Left ventricle myocardium inferior (tissue), 1 donor: Measurements from ENCODE around the gene RPS3. TPM values are rescaled to one million over a fixed set of nuclear protein-coding genes. Genes with fewer than 3 reads are reported as not detected.

Experiments
- DNase-seq: peaks from one replicate; pipeline ENCODE4 v3.0.0-alpha.2; 2020
- H3K27ac ChIP-seq: fragments of 200-600 bp; replicated peaks from 2 replicates; pipeline ENCODE4 v1.8.0; 2021
- H3K27me3 ChIP-seq: fragments of 200-600 bp; 2 replicates; pipeline ENCODE4 v1.8.0; 2021; ENCODE audit warnings: low read depth
- H3K36me3 ChIP-seq: fragments of 200-600 bp; 2 replicates; pipeline ENCODE4 v1.8.0; 2021
- H3K4me1 ChIP-seq: fragments of 200-600 bp; 2 replicates; pipeline ENCODE4 v1.8.0; 2021
- H3K4me3 ChIP-seq: fragments of 200-600 bp; 2 replicates; pipeline ENCODE4 v1.8.0; 2021; ENCODE audit warnings: mild to moderate bottlenecking, moderate library complexity
- H3K9me3 ChIP-seq: fragments of 200-600 bp; replicated peaks from 2 replicates; pipeline ENCODE4 v1.8.0; 2021
- CTCF ChIP-seq: fragments of 200-600 bp; IDR thresholded peaks from 2 replicates; pipeline ENCODE4 v1.8.0; 2021; ENCODE audit warnings: antibody characterized with exemption, mild to moderate bottlenecking, borderline replicate concordance
- intact Hi-C: fragments of 100-400 bp; cut with micrococcal nuclease; formaldehyde crosslinking; loops from one replicate; pipeline ENCODE4 v1.11.0; 2022
- total RNA-seq: library from RNA; stranded (reverse); fragmentation: NEBNext Ultra II Directional; extraction: Animal tissue kit (Norgen Biotek cat#: 25700); gene quantifications from one replicate; pipeline ENCODE4 v1.2.1, GENCODE V29; 2021
- donor health status: DM: no; HTN: yes; CAD: no; lungs with severe emphysema.

The RPS3 gene
- total RNA-seq, 1 donor from 2014 or later: 864 TPM

- Histone ChIP-seq H3K4me3 (no peak overlapping the region), H3K9me3 (no peaks in the 10 kb centered on the region), H3K36me3 (no peaks in the 10 kb centered on the region), H3K4me1 (no peaks in the 10 kb centered on the region), H3K27ac (no peak overlapping the region), H3K27me3 (peaks cover 21% of the 10 kb centered on the region)
- intact Hi-C loops: no loop called here
- DNase-seq: no peak
- no peak for TF ChIP-seq CTCF
Measured at GRCh38 chr11:75453916-75454655, 54.8 kb downstream of the RPS3 start.

GRCh38 chr11:75454987-75455386, 55.7 kb downstream of the RPS3 start:
- Histone ChIP-seq H3K36me3 (no peaks in the 10 kb centered on the region), H3K4me1 (no peaks in the 10 kb centered on the region), H3K27ac (no peak overlapping the region), H3K9me3 (no peaks in the 10 kb centered on the region), H3K27me3 (peaks cover 21% of the 10 kb centered on the region), H3K4me3 (no peak overlapping the region)
- intact Hi-C loops: no loop called here
- no peak for TF ChIP-seq CTCF
- DNase-seq: no peak

Other genes with a start within 250 kb of the RPS3 start
- 22.7 TPM for gene SLCO2B1, start 248.4 kb upstream of the RPS3 start, total RNA-seq
- 0.16 TPM for gene TPBGL, start 158.7 kb upstream of the RPS3 start, total RNA-seq
- 25.9 TPM for gene ARRB1, start 47.9 kb upstream of the RPS3 start, total RNA-seq
- 0.74 TPM for gene KLHL35, start 33.7 kb downstream of the RPS3 start, total RNA-seq
- gene GDPD5, start 126.4 kb downstream of the RPS3 start, total RNA-seq: 4.4 TPM
- gene SERPINH1, start 162.7 kb downstream of the RPS3 start, total RNA-seq: 57.6 TPM